MM.1S (cell line): ENCODE measurements around the gene ALOX12B.

ENCODE experiments used
- DNase-seq: peaks from one replicate; pipeline ENCODE4 v3.0.0-alpha.2; 2015
- H2AFZ ChIP-seq: fragments of 300-600 bp; sonication (generic); 2 replicates; pipeline ENCODE4 v1.6.0; 2016; ENCODE audit warnings: antibody characterized with exemption, low read length
- H3F3A ChIP-seq: fragments of 300-600 bp; sonication (generic); 2 replicates; pipeline ENCODE4 v1.6.1; 2016; ENCODE audit warnings: mild to moderate bottlenecking, antibody characterized with exemption, low read length, moderate library complexity, mixed read lengths; ENCODE audit not compliant: insufficient read depth
- H3K27ac ChIP-seq: fragments of 300-600 bp; sonication (generic); 2 replicates; pipeline ENCODE4 v1.5.1; 2016; ENCODE audit warnings: mild to moderate bottlenecking, low read length
- H3K27me3 ChIP-seq: fragments of 300-600 bp; sonication (generic); replicated peaks from 2 replicates; pipeline ENCODE4 v1.6.0; 2016; ENCODE audit warnings: low read length; ENCODE audit not compliant: insufficient read depth
- H3K36me3 ChIP-seq: fragments of 300-600 bp; sonication (generic); replicated peaks from 2 replicates; pipeline ENCODE4 v1.6.1; 2016; ENCODE audit warnings: mild to moderate bottlenecking, low read length, mixed read lengths; ENCODE audit not compliant: insufficient read depth
- H3K4me1 ChIP-seq: fragments of 300-600 bp; sonication (generic); 2 replicates; pipeline ENCODE4 v1.6.1; 2016; ENCODE audit warnings: low read length, mixed read lengths
- H3K4me2 ChIP-seq: fragments of 300-600 bp; sonication (generic); 2 replicates; pipeline ENCODE4 v1.6.0; 2016; ENCODE audit warnings: low read depth, low read length
- H3K4me3 ChIP-seq: fragments of 300-600 bp; sonication (generic); 2 replicates; pipeline ENCODE4 v1.5.1; 2016; ENCODE audit warnings: low read length, mixed read lengths
- H3K79me2 ChIP-seq: fragments of 300-600 bp; sonication (generic); 2 replicates; pipeline ENCODE4 v1.6.1; 2016; ENCODE audit warnings: mixed run types, low read length, mixed read lengths
- H3K9ac ChIP-seq: fragments of 300-600 bp; sonication (generic); 2 replicates; pipeline ENCODE4 v1.6.1; 2016; ENCODE audit warnings: low read length, mixed read lengths
- H3K9me2 ChIP-seq: fragments of 300-600 bp; sonication (generic); replicated peaks from 2 replicates; pipeline ENCODE4 v1.6.1; 2016; ENCODE audit warnings: mild to moderate bottlenecking, low read length, mixed read lengths; ENCODE audit not compliant: insufficient read depth
- H3K9me3 ChIP-seq: fragments of 300-600 bp; sonication (generic); replicated peaks from 2 replicates; pipeline ENCODE4 v1.6.1; 2016; ENCODE audit warnings: mild to moderate bottlenecking, low read length, mixed read lengths; ENCODE audit not compliant: insufficient read depth
- H4K20me1 ChIP-seq: fragments of 300-600 bp; sonication (generic); 2 replicates; pipeline ENCODE4 v1.6.1; 2016; ENCODE audit warnings: mild to moderate bottlenecking, low read length, moderate library complexity, mixed read lengths; ENCODE audit not compliant: insufficient read depth
- CTCF ChIP-seq: fragments of 300-600 bp; sonication (generic); IDR thresholded peaks from 2 replicates; pipeline ENCODE4 v1.5.1; 2016; ENCODE audit warnings: antibody characterized with exemption, low read length, mixed read lengths
- EZH2 ChIP-seq: fragments of 300-600 bp; sonication (generic); optimal IDR thresholded peaks from 2 replicates; pipeline ENCODE3; 2017; ENCODE audit warnings: low read depth, mild to moderate bottlenecking, antibody characterized with exemption, low read length, mixed read lengths
- EZH2phosphoT487 ChIP-seq: fragments of 300-600 bp; sonication (generic); IDR thresholded peaks from 2 replicates; pipeline ENCODE4 v1.6.1; 2018; ENCODE audit warnings: antibody characterized with exemption, low read length

The ALOX12B gene

GRCh38 chr17:8081876-8082275 is 5.6 kb downstream of the ALOX12B start:
- TF ChIP-seq EZH2, result no peak
- no peak for TF ChIP-seq EZH2phosphoT487
- no peak for TF ChIP-seq CTCF
- Histone ChIP-seq H3K9me2 (no peaks in the 10 kb centered on the region), H3K4me2 (no peak overlapping the region), H3K4me3 (no peak overlapping the region), H3K36me3 (no peaks in the 10 kb centered on the region), H3K79me2 (no peaks in the 10 kb centered on the region), H2AFZ (no peak overlapping the region), H3K27ac (no peak overlapping the region), H3K9me3 (no peaks in the 10 kb centered on the region), H3K4me1 (peaks cover 3% of the 10 kb centered on the region; the same call in 1 of the 2 replicates), H3K9ac (no peak overlapping the region), H3K27me3 (peaks cover 84% of the 10 kb centered on the region), H3F3A (no peaks in the 10 kb centered on the region), H4K20me1 (no peaks in the 10 kb centered on the region)
- DNase-seq, result no peak

- TF ChIP-seq EZH2phosphoT487, result no peak
- TF ChIP-seq EZH2, result no peak
- TF ChIP-seq CTCF, result no peak
- Histone ChIP-seq H3K36me3 (no peaks in the 10 kb centered on the region), H4K20me1 (no peaks in the 10 kb centered on the region), H2AFZ (no peak overlapping the region), H3K4me3 (no peak overlapping the region), H3K27ac (no peak overlapping the region), H3F3A (no peaks in the 10 kb centered on the region), H3K9ac (no peak overlapping the region), H3K4me2 (no peak overlapping the region), H3K27me3 (peaks cover 84% of the 10 kb centered on the region), H3K9me2 (no peaks in the 10 kb centered on the region), H3K9me3 (no peaks in the 10 kb centered on the region), H3K79me2 (no peaks in the 10 kb centered on the region), H3K4me1 (peaks cover 3% of the 10 kb centered on the region; the same call in 1 of the 2 replicates)
- DNase-seq, result no peak
Measured at GRCh38 chr17:8080799-8081219, 6.7 kb downstream of the ALOX12B start.

- no peaks in the 10 kb centered on the region for H3K9me2 ChIP-seq
- H3K4me2 ChIP-seq, result peak overlapping the region; percentile 99
- H3K36me3 ChIP-seq, result no peaks in the 10 kb centered on the region
- H3K9ac ChIP-seq, result no peak overlapping the region
- peaks cover 3% of the 10 kb centered on the region; the same call in 1 of the 2 replicates for H3K4me1 ChIP-seq
- no peaks in the 10 kb centered on the region for H4K20me1 ChIP-seq
- DNase-seq, result no peak
- no peaks in the 10 kb centered on the region for H3K79me2 ChIP-seq
- peak overlapping the region; percentile 67 for H3K4me3 ChIP-seq
- H3K9me3 ChIP-seq, result no peaks in the 10 kb centered on the region
- no peaks in the 10 kb centered on the region for H3F3A ChIP-seq
- TF ChIP-seq CTCF (no peak), EZH2 (no peak), EZH2phosphoT487 (no peak)
- peak overlapping the region; percentile 93 for H2AFZ ChIP-seq
- peaks cover 84% of the 10 kb centered on the region for H3K27me3 ChIP-seq
- H3K27ac ChIP-seq, result no peak overlapping the region
Measured at GRCh38 chr17:8080208-8080798, 7.2 kb downstream of the ALOX12B start.
